Neural progenitor cell (in vitro differentiated cells): Measurements from ENCODE around the gene CDC42BPG. TPM values are rescaled to one million over a fixed set of nuclear protein-coding genes. Genes with fewer than 3 reads are reported as not detected.

ENCODE experiments used
- DNase-seq: peaks from one replicate; pipeline ENCODE4 v3.0.0-alpha.2; 2016; ENCODE audit warnings: low spot score
- H2AFZ ChIP-seq: fragments of 200-600 bp; sonication (generic); replicated peaks from 2 replicates; pipeline ENCODE4 v1.6.1; 2016; ENCODE audit warnings: antibody characterized with exemption
- H3F3A ChIP-seq: fragments of 200-600 bp; sonication (generic); 2 replicates; pipeline ENCODE4 v1.6.1; 2016; ENCODE audit warnings: antibody characterized with exemption, low read depth
- H3K27ac ChIP-seq: fragments of 200-600 bp; sonication (generic); 2 replicates; pipeline ENCODE4 v1.5.1; 2016; ENCODE audit warnings: mild to moderate bottlenecking
- H3K27me3 ChIP-seq: fragments of 200-600 bp; sonication (generic); 2 replicates; pipeline ENCODE4 v1.6.1; 2016; ENCODE audit warnings: mild to moderate bottlenecking, moderate library complexity
- H3K36me3 ChIP-seq: fragments of 200-600 bp; sonication (generic); 2 replicates; pipeline ENCODE4 v1.5.1; 2016
- H3K4me1 ChIP-seq: fragments of 200-600 bp; sonication (generic); 2 replicates; pipeline ENCODE4 v1.6.1; 2016; ENCODE audit warnings: mixed run types
- H3K4me2 ChIP-seq: fragments of 200-600 bp; sonication (generic); 2 replicates; pipeline ENCODE4 v1.6.1; 2016
- H3K4me3 ChIP-seq: fragments of 200-600 bp; sonication (generic); 2 replicates; pipeline ENCODE4 v1.5.1; 2016
- H3K79me2 ChIP-seq: fragments of 200-600 bp; sonication (generic); 2 replicates; pipeline ENCODE4 v1.6.1; 2016; ENCODE audit warnings: low read depth
- H3K9ac ChIP-seq: fragments of 200-600 bp; sonication (generic); 2 replicates; pipeline ENCODE4 v1.6.1; 2016
- H3K9me3 ChIP-seq: fragments of 200-600 bp; sonication (generic); 2 replicates; pipeline ENCODE4 v1.5.1; 2016; ENCODE audit warnings: low read depth
- H4K20me1 ChIP-seq: fragments of 200-600 bp; sonication (generic); 2 replicates; pipeline ENCODE4 v1.6.1; 2016; ENCODE audit warnings: low read depth
- H3K27ac Mint-ChIP-seq: 3 replicates; pipeline ENCODE4 v1.8.0; 2021; ENCODE audit warnings: mixed read lengths
- H3K27me3 Mint-ChIP-seq: 2 replicates; pipeline ENCODE4 v1.8.0; 2022; ENCODE audit warnings: low read depth, mild to moderate bottlenecking, inconsistent platforms, moderate library complexity, mixed read lengths; ENCODE audit not compliant: insufficient read depth
- H3K36me3 Mint-ChIP-seq: 3 replicates; pipeline ENCODE4 v1.8.0; 2021; ENCODE audit warnings: mixed read lengths
- H3K4me1 Mint-ChIP-seq: 3 replicates; pipeline ENCODE4 v1.8.0; 2021; ENCODE audit warnings: mixed read lengths
- H3K4me3 Mint-ChIP-seq: 3 replicates; pipeline ENCODE4 v1.8.0; 2021; ENCODE audit warnings: mild to moderate bottlenecking, moderate library complexity, mixed read lengths
- H3K9me3 Mint-ChIP-seq: 3 replicates; pipeline ENCODE4 v1.8.0; 2020; ENCODE audit warnings: mixed read lengths
- EZH2 ChIP-seq: fragments of 200-600 bp; sonication (generic); IDR thresholded peaks from 2 replicates; pipeline ENCODE4 v1.6.1; 2017; ENCODE audit warnings: antibody characterized with exemption, mild to moderate bottlenecking, moderate library complexity
- EZH2phosphoT487 ChIP-seq: fragments of 200-600 bp; sonication (generic); IDR thresholded peaks from 2 replicates; pipeline ENCODE4 v1.6.1; 2017; ENCODE audit warnings: antibody characterized with exemption
- total RNA-seq: library from RNA; depleted of rRNA; stranded (reverse); fragments of >200 nt; gene quantifications from 2 replicates; pipeline ENCODE4 v1.2.3, GENCODE V29; 2015; ENCODE audit warnings: low replicate concordance
- TF ChIP-seq, protein P1 (sequence below): fragments of 200-600 bp; sonication (generic); IDR thresholded peaks from 2 replicates; pipeline ENCODE4 v1.5.1; 2017; ENCODE audit warnings: antibody characterized with exemption, mild to moderate bottlenecking

Gene CDC42BPG
- total RNA-seq, 1 donor from 2014 or later, result 0.62 TPM

GRCh38 chr11:64790205-64791095, 54.0 kb downstream of the CDC42BPG start:
- no peaks in the 10 kb centered on the region for H3K4me1 ChIP-seq
- no peak overlapping the region for H3K4me2 ChIP-seq
- DNase-seq, result no peak
- H3K36me3 ChIP-seq, result no peaks in the 10 kb centered on the region
- peaks cover 3% of the 10 kb centered on the region for H3K27me3 Mint-ChIP-seq
- peak overlapping the region; percentile 33 for H3K27ac Mint-ChIP-seq
- H3K9me3 Mint-ChIP-seq, result no peaks in the 10 kb centered on the region
- H3K4me3 ChIP-seq, result no peak overlapping the region
- no peaks in the 10 kb centered on the region for H3K79me2 ChIP-seq
- no peaks in the 10 kb centered on the region for H3K27me3 ChIP-seq
- H4K20me1 ChIP-seq, result no peaks in the 10 kb centered on the region
- H3K9ac ChIP-seq, result no peak overlapping the region
- no peaks in the 10 kb centered on the region for H3K9me3 ChIP-seq
- peaks cover 2% of the 10 kb centered on the region for H3K4me1 Mint-ChIP-seq
- no peak overlapping the region for H3K4me3 Mint-ChIP-seq
- H2AFZ ChIP-seq, result no peak overlapping the region
- peaks cover 3% of the 10 kb centered on the region for H3F3A ChIP-seq
- no peak for TF ChIP-seq EZH2
- TF ChIP-seq, protein P1, sequence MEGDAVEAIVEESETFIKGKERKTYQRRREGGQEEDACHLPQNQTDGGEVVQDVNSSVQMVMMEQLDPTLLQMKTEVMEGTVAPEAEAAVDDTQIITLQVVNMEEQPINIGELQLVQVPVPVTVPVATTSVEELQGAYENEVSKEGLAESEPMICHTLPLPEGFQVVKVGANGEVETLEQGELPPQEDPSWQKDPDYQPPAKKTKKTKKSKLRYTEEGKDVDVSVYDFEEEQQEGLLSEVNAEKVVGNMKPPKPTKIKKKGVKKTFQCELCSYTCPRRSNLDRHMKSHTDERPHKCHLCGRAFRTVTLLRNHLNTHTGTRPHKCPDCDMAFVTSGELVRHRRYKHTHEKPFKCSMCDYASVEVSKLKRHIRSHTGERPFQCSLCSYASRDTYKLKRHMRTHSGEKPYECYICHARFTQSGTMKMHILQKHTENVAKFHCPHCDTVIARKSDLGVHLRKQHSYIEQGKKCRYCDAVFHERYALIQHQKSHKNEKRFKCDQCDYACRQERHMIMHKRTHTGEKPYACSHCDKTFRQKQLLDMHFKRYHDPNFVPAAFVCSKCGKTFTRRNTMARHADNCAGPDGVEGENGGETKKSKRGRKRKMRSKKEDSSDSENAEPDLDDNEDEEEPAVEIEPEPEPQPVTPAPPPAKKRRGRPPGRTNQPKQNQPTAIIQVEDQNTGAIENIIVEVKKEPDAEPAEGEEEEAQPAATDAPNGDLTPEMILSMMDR, result no peak
- H3K36me3 Mint-ChIP-seq, result peaks cover 2% of the 10 kb centered on the region
- no peak overlapping the region for H3K27ac ChIP-seq

DNA sequence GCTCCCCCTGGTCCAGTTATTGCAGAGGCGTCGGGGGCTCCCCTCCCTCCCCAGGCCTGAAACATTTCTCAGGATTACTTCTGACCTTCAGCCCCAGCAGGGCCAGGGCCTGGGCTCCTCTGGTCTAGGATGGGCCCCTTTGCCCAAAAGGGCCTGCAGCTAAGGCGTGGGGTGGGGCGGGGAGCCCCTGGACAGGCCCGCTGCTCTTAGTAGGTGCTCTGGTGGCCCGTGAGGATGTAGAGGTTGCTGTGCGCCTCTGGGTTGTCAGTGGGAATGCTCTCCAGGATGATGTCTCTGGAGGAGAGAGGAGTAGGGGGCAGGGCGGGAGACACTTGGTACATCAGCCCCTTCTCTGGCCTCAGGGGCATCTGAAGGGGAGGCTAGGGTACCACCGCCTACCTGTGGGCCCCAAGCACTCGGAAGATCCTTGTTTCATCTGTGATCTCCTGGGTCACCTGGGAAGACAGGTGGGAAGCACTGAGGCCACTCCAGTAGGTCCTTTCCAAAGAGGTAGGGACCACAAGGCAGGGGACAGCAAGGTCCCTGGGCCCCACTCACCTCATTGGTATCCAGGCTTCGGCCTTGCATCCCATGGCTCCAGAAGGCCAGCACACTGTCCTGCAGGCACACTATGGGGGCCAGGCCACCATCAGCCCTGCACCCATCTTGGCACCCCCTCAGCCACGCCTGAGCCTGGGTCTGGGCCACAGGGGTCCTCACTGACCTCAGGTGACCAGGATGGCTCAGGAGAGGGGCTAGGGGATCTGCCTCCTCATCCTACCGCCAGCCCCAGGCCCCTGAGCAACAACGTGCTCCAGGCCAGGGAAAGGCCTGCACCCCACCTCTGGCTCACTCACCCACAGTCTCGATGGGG, 54.9 kb downstream of the CDC42BPG start:
- DNase-seq, result no peak
- Histone ChIP-seq H3K9ac (no peak overlapping the region), H3F3A (peaks cover 3% of the 10 kb centered on the region)

GRCh38 chr11:64788321-64789215, 55.9 kb downstream of the CDC42BPG start:
- no peaks in the 10 kb centered on the region for H4K20me1 ChIP-seq
- Mint-ChIP-seq H3K4me3 (no peak overlapping the region), H3K27ac (no peak overlapping the region), H3K4me1 (no peaks in the 10 kb centered on the region), H3K9me3 (no peaks in the 10 kb centered on the region), H3K27me3 (peaks cover 3% of the 10 kb centered on the region), H3K36me3 (no peaks in the 10 kb centered on the region)
- no peaks in the 10 kb centered on the region for H3K4me1 ChIP-seq
- peaks cover 3% of the 10 kb centered on the region for H3F3A ChIP-seq
- H2AFZ ChIP-seq, result no peak overlapping the region
- H3K79me2 ChIP-seq, result no peaks in the 10 kb centered on the region
- TF ChIP-seq EZH2, result no peak
- TF ChIP-seq, protein P1, result no peak
- no peak for TF ChIP-seq EZH2phosphoT487
- H3K36me3 ChIP-seq, result no peaks in the 10 kb centered on the region
- no peak overlapping the region for H3K4me2 ChIP-seq
- no peaks in the 10 kb centered on the region for H3K27me3 ChIP-seq
- H3K9ac ChIP-seq, result no peak overlapping the region
- H3K4me3 ChIP-seq, result no peak overlapping the region
- no peak for DNase-seq
- no peak overlapping the region for H3K27ac ChIP-seq
- no peaks in the 10 kb centered on the region for H3K9me3 ChIP-seq

More for the DNA sequence above, 54.9 kb downstream of the CDC42BPG start:
- Mint-ChIP-seq H3K36me3 (peaks cover 2% of the 10 kb centered on the region), H3K27ac (no peak overlapping the region), H3K27me3 (peaks cover 3% of the 10 kb centered on the region), H3K9me3 (no peaks in the 10 kb centered on the region), H3K4me3 (no peak overlapping the region), H3K4me1 (peaks cover 2% of the 10 kb centered on the region)
- Histone ChIP-seq H3K4me2 (no peak overlapping the region), H2AFZ (no peak overlapping the region), H3K9me3 (no peaks in the 10 kb centered on the region), H3K27me3 (no peaks in the 10 kb centered on the region), H3K36me3 (no peaks in the 10 kb centered on the region), H3K27ac (no peak overlapping the region), H3K79me2 (no peaks in the 10 kb centered on the region), H4K20me1 (no peaks in the 10 kb centered on the region), H3K4me1 (no peaks in the 10 kb centered on the region), H3K4me3 (no peak overlapping the region)
- TF ChIP-seq EZH2phosphoT487 (no peak), EZH2 (no peak)
- TF ChIP-seq, protein P1, result no peak
